Suprapubic skin (tissue), 3 donors: ENCODE results near the gene RYR3.

ENCODE experiments used
- CTCF ChIP-seq, 2 donors: fragments of 200-600 bp in 1 of 2; fragments of 450-650 bp in 1 of 2; sonication (generic) in 1 of 2; IDR thresholded peaks; one replicate each; pipeline ENCODE4 v1.5.1; 2016 to 2019; ENCODE audit warnings: antibody characterized with exemption in 2 of 2, mild to moderate bottlenecking in 1 of 2, moderate library complexity in 1 of 2
- POLR2A ChIP-seq, 2 donors: fragments of 450-650 bp; IDR thresholded peaks; one replicate each; pipeline ENCODE4 v1.6.1; 2017; ENCODE audit warnings: antibody characterized with exemption in 2 of 2, mild to moderate bottlenecking in 2 of 2, moderate library complexity in 2 of 2

- TF ChIP-seq POLR2A (IDR thresholded peaks at IDR 0.05) = no peak
- TF ChIP-seq CTCF (IDR thresholded peaks at IDR 0.05) = no peak
Observed at GRCh38 chr15:33670567-33670966, 359.8 kb downstream of the RYR3 start.
